ENCODE data around the gene NPPC.

NPPC gene

GRCh38 chr2:231935815-231936214 is 9.6 kb upstream of the NPPC start:
- Histone ChIP-seq H2BK120ac (ENCODE audit: insufficient read depth, low read length, poor library complexity) (no peak overlapping the region), H3K79me2 (ENCODE audit: control insufficient read depth, insufficient read depth, low read length, poor library complexity) (no peaks in the 10 kb centered on the region), H3K27me3 (ENCODE audit: insufficient read depth, low read length) (peaks cover 3% of the 10 kb centered on the region), H3K36me3 (ENCODE audit: control insufficient read depth in 1 of 2, insufficient read depth in 2 of 2, low read length in 2 of 2) (no peaks in the 10 kb centered on the region), H3K27ac (ENCODE audit: low read depth, low read length) (no peak overlapping the region), H4K8ac (ENCODE audit: low read depth, low read length) (no peak overlapping the region), H3K18ac (ENCODE audit: low read length) (no peak overlapping the region), H3K9me3 (ENCODE audit: insufficient read depth, low read depth, low read length) (no peaks in the 10 kb centered on the region), H2BK12ac (ENCODE audit: low read length) (no peak overlapping the region), H3K4me1 (ENCODE audit: control insufficient read depth in 1 of 2, insufficient read depth in 2 of 2, low read length in 2 of 2) (no peaks in the 10 kb centered on the region), H2BK5ac (ENCODE audit: low read depth, low read length, poor library complexity) (no peak overlapping the region), H4K12ac (ENCODE audit: low read depth, low read length) (no peak overlapping the region), H3K4ac (ENCODE audit: low read depth, low read length) (no peak overlapping the region), H3K23ac (ENCODE audit: low read length) (no peak overlapping the region), H3K14ac (ENCODE audit: low read length) (no peak overlapping the region), H3K4me2 (ENCODE audit: low read length) (no peak overlapping the region), H3K9ac (ENCODE audit: low read length) (no peak overlapping the region), H4K91ac (ENCODE audit: low read depth, low read length) (no peak overlapping the region), H2AK5ac (ENCODE audit: low read length) (no peak overlapping the region), H2AFZ (ENCODE audit: insufficient read depth, low read length, poor library complexity) (no peak overlapping the region), H3K79me1 (ENCODE audit: low read length) (no peaks in the 10 kb centered on the region), H3K4me3 (ENCODE audit: low read depth, low read length) (no peak overlapping the region)
- WGBS (ENCODE audit: extremely low coverage, insufficient coverage, insufficient read length): no CpG with 5 or more reads among the region's 1 CpG
- no peak for DNase-seq

GRCh38 chr2:231935207-231935524 is 9.0 kb upstream of the NPPC start:
- Histone ChIP-seq H3K27me3 (ENCODE audit: insufficient read depth, low read length) (peaks cover 7% of the 10 kb centered on the region), H3K23ac (ENCODE audit: low read length) (no peak overlapping the region), H2AFZ (ENCODE audit: insufficient read depth, low read length, poor library complexity) (no peak overlapping the region), H3K4me2 (ENCODE audit: low read length) (no peak overlapping the region), H3K79me1 (ENCODE audit: low read length) (no peaks in the 10 kb centered on the region), H2BK12ac (ENCODE audit: low read length) (no peak overlapping the region), H3K14ac (ENCODE audit: low read length) (no peak overlapping the region), H3K4me1 (ENCODE audit: control insufficient read depth in 1 of 2, insufficient read depth in 2 of 2, low read length in 2 of 2) (no peaks in the 10 kb centered on the region), H3K9me3 (ENCODE audit: insufficient read depth, low read depth, low read length) (no peaks in the 10 kb centered on the region), H3K36me3 (ENCODE audit: control insufficient read depth in 1 of 2, insufficient read depth in 2 of 2, low read length in 2 of 2) (no peaks in the 10 kb centered on the region), H2AK5ac (ENCODE audit: low read length) (no peak overlapping the region), H2BK5ac (ENCODE audit: low read depth, low read length, poor library complexity) (no peak overlapping the region), H4K8ac (ENCODE audit: low read depth, low read length) (no peak overlapping the region), H3K79me2 (ENCODE audit: control insufficient read depth, insufficient read depth, low read length, poor library complexity) (no peaks in the 10 kb centered on the region), H3K4ac (ENCODE audit: low read depth, low read length) (no peak overlapping the region), H2BK120ac (ENCODE audit: insufficient read depth, low read length, poor library complexity) (no peak overlapping the region), H4K12ac (ENCODE audit: low read depth, low read length) (no peak overlapping the region), H3K18ac (ENCODE audit: low read length) (no peak overlapping the region), H4K91ac (ENCODE audit: low read depth, low read length) (no peak overlapping the region), H3K9ac (ENCODE audit: low read length) (no peak overlapping the region), H3K27ac (ENCODE audit: low read depth, low read length) (no peak overlapping the region), H3K4me3 (ENCODE audit: low read depth, low read length) (no peak overlapping the region)
- WGBS (ENCODE audit: extremely low coverage, insufficient coverage, insufficient read length): no CpG with 5 or more reads among the region's 4 CpGs
- no peak for DNase-seq

DNA sequence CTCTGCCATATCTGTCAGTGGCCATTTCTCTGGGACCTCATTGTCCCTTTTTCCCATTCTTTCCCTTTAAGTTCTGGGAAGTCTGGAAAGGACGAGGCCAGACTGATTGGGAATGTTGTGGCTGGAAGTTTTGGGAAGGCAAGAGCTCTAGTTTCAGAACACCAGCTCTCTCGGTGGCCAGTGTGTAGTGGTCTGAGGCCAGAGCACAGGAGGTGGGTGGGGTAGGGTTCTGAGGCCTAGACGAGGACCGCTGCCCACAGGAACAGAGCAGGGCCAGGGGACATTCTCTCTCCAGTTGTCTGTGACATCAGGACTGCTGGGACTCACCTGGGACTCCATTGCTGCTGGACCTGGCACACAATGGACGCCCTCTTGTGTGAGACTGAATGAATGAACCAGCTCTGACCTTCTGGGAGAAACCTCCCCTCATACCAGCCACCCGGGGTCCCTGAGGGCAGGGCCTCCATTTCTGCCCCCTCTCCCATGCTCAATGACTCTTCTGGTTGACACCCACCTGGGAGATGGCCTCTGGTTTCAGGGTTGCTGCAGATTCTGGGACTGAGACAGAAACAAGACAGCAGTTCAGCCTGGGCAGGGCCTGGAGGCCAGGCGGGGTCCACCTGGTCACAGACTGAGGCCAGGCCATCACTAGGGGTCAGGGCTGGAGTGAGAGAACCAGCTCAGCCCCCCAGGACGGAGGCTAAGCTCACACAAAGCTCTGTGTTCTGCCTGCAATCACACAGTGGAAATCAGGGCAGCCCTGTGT is 8.4 kb upstream of the NPPC start:
- Histone ChIP-seq H3K36me3 (ENCODE audit: control insufficient read depth in 1 of 2, insufficient read depth in 2 of 2, low read length in 2 of 2) (no peaks in the 10 kb centered on the region), H3K27me3 (ENCODE audit: insufficient read depth, low read length) (peaks cover 7% of the 10 kb centered on the region)

GRCh38 chr2:231933916-231934401 is 7.8 kb upstream of the NPPC start:
- Histone ChIP-seq H3K27ac (ENCODE audit: low read depth, low read length) (no peak overlapping the region), H3K4me2 (ENCODE audit: low read length) (no peak overlapping the region), H2AK5ac (ENCODE audit: low read length) (no peak overlapping the region), H3K9ac (ENCODE audit: low read length) (no peak overlapping the region), H3K14ac (ENCODE audit: low read length) (no peak overlapping the region), H3K4me1 (ENCODE audit: control insufficient read depth in 1 of 2, insufficient read depth in 2 of 2, low read length in 2 of 2) (no peaks in the 10 kb centered on the region), H3K18ac (ENCODE audit: low read length) (no peak overlapping the region), H2AFZ (ENCODE audit: insufficient read depth, low read length, poor library complexity) (no peak overlapping the region), H2BK120ac (ENCODE audit: insufficient read depth, low read length, poor library complexity) (no peak overlapping the region), H4K8ac (ENCODE audit: low read depth, low read length) (no peak overlapping the region), H2BK5ac (ENCODE audit: low read depth, low read length, poor library complexity) (no peak overlapping the region), H4K91ac (ENCODE audit: low read depth, low read length) (no peak overlapping the region), H3K36me3 (ENCODE audit: control insufficient read depth in 1 of 2, insufficient read depth in 2 of 2, low read length in 2 of 2) (no peaks in the 10 kb centered on the region), H3K4me3 (ENCODE audit: low read depth, low read length) (no peak overlapping the region), H3K79me1 (ENCODE audit: low read length) (no peaks in the 10 kb centered on the region), H4K12ac (ENCODE audit: low read depth, low read length) (no peak overlapping the region), H2BK12ac (ENCODE audit: low read length) (no peak overlapping the region), H3K4ac (ENCODE audit: low read depth, low read length) (no peak overlapping the region), H3K9me3 (ENCODE audit: insufficient read depth, low read depth, low read length) (no peaks in the 10 kb centered on the region), H3K79me2 (ENCODE audit: control insufficient read depth, insufficient read depth, low read length, poor library complexity) (no peaks in the 10 kb centered on the region), H3K23ac (ENCODE audit: low read length) (no peak overlapping the region), H3K27me3 (ENCODE audit: insufficient read depth, low read length) (peaks cover 7% of the 10 kb centered on the region)
- DNase-seq: no peak
- WGBS (ENCODE audit: extremely low coverage, insufficient coverage, insufficient read length): no CpG with 5 or more reads among the region's 13 CpGs

More for the DNA sequence above, 8.4 kb upstream of the NPPC start:
- H3K4me3 ChIP-seq (ENCODE audit: low read depth, low read length): no peak overlapping the region
- no peak overlapping the region for H2BK5ac ChIP-seq (ENCODE audit: low read depth, low read length, poor library complexity)
- no peaks in the 10 kb centered on the region for H3K79me1 ChIP-seq (ENCODE audit: low read length)
- H2BK120ac ChIP-seq (ENCODE audit: insufficient read depth, low read length, poor library complexity): no peak overlapping the region
- no peak overlapping the region for H3K18ac ChIP-seq (ENCODE audit: low read length)
- no peak for DNase-seq
- H3K4ac ChIP-seq (ENCODE audit: low read depth, low read length): no peak overlapping the region
- no peak overlapping the region for H4K91ac ChIP-seq (ENCODE audit: low read depth, low read length)
- no peaks in the 10 kb centered on the region for H3K79me2 ChIP-seq (ENCODE audit: control insufficient read depth, insufficient read depth, low read length, poor library complexity)
- WGBS (ENCODE audit: extremely low coverage, insufficient coverage, insufficient read length): no CpG with 5 or more reads among the region's 8 CpGs
- no peak overlapping the region for H2AK5ac ChIP-seq (ENCODE audit: low read length)
- no peak overlapping the region for H4K12ac ChIP-seq (ENCODE audit: low read depth, low read length)
- H3K9me3 ChIP-seq (ENCODE audit: insufficient read depth, low read depth, low read length): no peaks in the 10 kb centered on the region
- H2BK12ac ChIP-seq (ENCODE audit: low read length): no peak overlapping the region
- no peak overlapping the region for H3K23ac ChIP-seq (ENCODE audit: low read length)
- H4K8ac ChIP-seq (ENCODE audit: low read depth, low read length): no peak overlapping the region
- no peak overlapping the region for H3K4me2 ChIP-seq (ENCODE audit: low read length)
- H3K27ac ChIP-seq (ENCODE audit: low read depth, low read length): no peak overlapping the region
- no peak overlapping the region for H3K14ac ChIP-seq (ENCODE audit: low read length)
- H3K4me1 ChIP-seq (ENCODE audit: control insufficient read depth in 1 of 2, insufficient read depth in 2 of 2, low read length in 2 of 2): no peaks in the 10 kb centered on the region
- no peak overlapping the region for H2AFZ ChIP-seq (ENCODE audit: insufficient read depth, low read length, poor library complexity)
- no peak overlapping the region for H3K9ac ChIP-seq (ENCODE audit: low read length)

Data from trophoblast cell (in vitro differentiated cells and primary cell).